Adrenal gland (tissue), 12 donors: ENCODE results near the gene AGAP1. TPM values are rescaled to one million over a fixed set of nuclear protein-coding genes. Genes with fewer than 3 reads are reported as not detected.

Source experiments
- DNase-seq, 7 donors: peaks; one replicate each; pipeline ENCODE4 v3.0.0-alpha.2; 2019 to 2020
- H3K27ac ChIP-seq, 5 donors: fragments of 200-600 bp; sonication (generic) in 4 of 5; 1 replicate in 3 of 5; 2 replicates in 2 of 5; pipeline versions ENCODE4 v1.5.1 to v1.8.0; 2016 to 2020; ENCODE audit warnings: mild to moderate bottlenecking in 1 of 5
- H3K27me3 ChIP-seq: fragments of 200-600 bp; 2 replicates; pipeline ENCODE4 v1.8.0; 2021
- H3K36me3 ChIP-seq, 2 donors: fragments of 200-600 bp; replicated peaks in 1 of 2; 1 replicate in 1 of 2; 2 replicates in 1 of 2; pipeline versions ENCODE4 v1.5.1 to v1.8.0; 2018 to 2022
- H3K4me1 ChIP-seq, 2 donors: fragments of 200-600 bp; replicated peaks in 1 of 2; 1 replicate in 1 of 2; 2 replicates in 1 of 2; pipeline versions ENCODE4 v1.5.1 to v1.8.0; 2018 to 2021
- H3K4me3 ChIP-seq, 4 donors: fragments of 200-600 bp; sonication (generic) in 3 of 4; one replicate each; pipeline ENCODE4 v1.5.1; 2016 to 2018
- H3K9me3 ChIP-seq, 3 donors: fragments of 200-600 bp; sonication (generic) in 1 of 3; replicated peaks in 1 of 3; 1 replicate in 2 of 3; 2 replicates in 1 of 3; pipeline versions ENCODE4 v1.5.1 to v1.8.0; 2016 to 2021
- POLR2A ChIP-seq, 2 donors: fragments of 450-650 bp; IDR thresholded peaks; one replicate each; pipeline ENCODE4 v1.6.1; 2017; ENCODE audit warnings: antibody characterized with exemption in 2 of 2, mild to moderate bottlenecking in 2 of 2, moderate library complexity in 1 of 2
- WGBS, 4 donors: extraction: QIAGEN DNeasy Blood & Tissue Kit in 2 of 4; methylation state at CpG; one replicate each; pipeline versions ENCODE4 v1.1.5 to v1.1.7; 2013 to 2017; 5-methylcytosine and 5-hydroxymethylcytosine counted together
- intact Hi-C, 2 donors: fragments of 100-400 bp; cut with DNase I; formaldehyde crosslinking; loops; one replicate each; pipeline versions ENCODE4 v1.14.1 to v1.15.0; 2022 to 2023
- polyA plus RNA-seq, 3 donors: library from polyadenylated mRNA; stranded (reverse); fragments of 200-250 nt in 2 of 3; fragments of 350-450 nt in 1 of 3; fragmentation: Illumina TruSeq in 1 of 3; extraction: RNeasy Lipid Tissue Mini Kit (QIAGEN cat#74804) in 1 of 3; gene quantifications; one replicate each; pipeline ENCODE4 v1.2.3, GENCODE V29; 2013 to 2014
- total RNA-seq, 9 donors: library from RNA; depleted of rRNA in 4 of 9; stranded (reverse); fragments of >200 nt in 4 of 9; fragments of 120-200 nt in 1 of 9; fragmentation: NEBNext Ultra II Directional in 1 of 9; extraction: Animal tissue kit (Norgen Biotek cat#: 25700) in 1 of 9; gene quantifications; one replicate each; pipeline versions ENCODE4 v1.1.0 to v1.2.4, GENCODE V29; 2013 to 2023
- TF ChIP-seq, protein P1 (sequence below), 6 experiments: fragments of 450-650 bp in 4 of 6; fragments of 200-600 bp in 2 of 6; sonication (generic) in 1 of 6; IDR thresholded peaks; 1 replicate in 5 of 6; 2 replicates in 1 of 6; pipeline versions ENCODE4 v1.5.1 to v1.8.0; 2016 to 2021; ENCODE audit warnings: antibody characterized with exemption in 6 of 6, mild to moderate bottlenecking in 2 of 6, moderate library complexity in 1 of 6
- donor health status: healthy with polysubstance abuse.
- donor health status: Bipolar disorder and iron deficiency.
- donor health status: DM: yes; HTN: yes; CAD: no.
- donor health status: DM: no; HTN: no; CAD: no.
- donor health status: DM: no; HTN: no; CAD: no.
- donor health status: DM: yes; HTN: yes; CAD: no.

AGAP1 gene
- total and polyA plus RNA-seq, 12 donors, result 5.3 to 29.6 (median 17.7) TPM

DNA sequence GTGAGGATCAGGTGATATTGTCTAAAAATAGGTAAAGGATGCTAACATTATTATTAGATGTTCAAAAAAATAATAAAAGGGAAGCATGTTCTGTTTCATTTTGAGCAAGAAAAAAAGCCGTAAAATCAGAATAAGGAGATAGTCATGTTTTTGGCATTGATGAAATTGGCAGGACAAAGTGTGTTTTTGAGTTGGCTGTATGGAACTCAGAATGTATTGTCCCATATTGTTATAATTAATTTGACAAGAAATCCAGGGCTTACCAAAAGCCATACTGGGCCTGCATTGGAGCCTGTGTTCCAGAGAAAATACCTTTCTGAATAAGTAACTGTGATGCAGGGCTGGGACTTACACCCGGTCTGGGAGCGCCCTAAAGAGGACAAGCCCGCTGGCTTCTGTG, 232.0 kb downstream of the AGAP1 start:
- TF ChIP-seq, protein P1, sequence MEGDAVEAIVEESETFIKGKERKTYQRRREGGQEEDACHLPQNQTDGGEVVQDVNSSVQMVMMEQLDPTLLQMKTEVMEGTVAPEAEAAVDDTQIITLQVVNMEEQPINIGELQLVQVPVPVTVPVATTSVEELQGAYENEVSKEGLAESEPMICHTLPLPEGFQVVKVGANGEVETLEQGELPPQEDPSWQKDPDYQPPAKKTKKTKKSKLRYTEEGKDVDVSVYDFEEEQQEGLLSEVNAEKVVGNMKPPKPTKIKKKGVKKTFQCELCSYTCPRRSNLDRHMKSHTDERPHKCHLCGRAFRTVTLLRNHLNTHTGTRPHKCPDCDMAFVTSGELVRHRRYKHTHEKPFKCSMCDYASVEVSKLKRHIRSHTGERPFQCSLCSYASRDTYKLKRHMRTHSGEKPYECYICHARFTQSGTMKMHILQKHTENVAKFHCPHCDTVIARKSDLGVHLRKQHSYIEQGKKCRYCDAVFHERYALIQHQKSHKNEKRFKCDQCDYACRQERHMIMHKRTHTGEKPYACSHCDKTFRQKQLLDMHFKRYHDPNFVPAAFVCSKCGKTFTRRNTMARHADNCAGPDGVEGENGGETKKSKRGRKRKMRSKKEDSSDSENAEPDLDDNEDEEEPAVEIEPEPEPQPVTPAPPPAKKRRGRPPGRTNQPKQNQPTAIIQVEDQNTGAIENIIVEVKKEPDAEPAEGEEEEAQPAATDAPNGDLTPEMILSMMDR (IDR thresholded peaks at IDR 0.05), result no peak
- TF ChIP-seq POLR2A (IDR thresholded peaks at IDR 0.05), result no peak
- no peak for DNase-seq
- H3K4me1 ChIP-seq, result no peaks in the 10 kb centered on the region
- H3K36me3 ChIP-seq, result no peaks in the 10 kb centered on the region
- H3K4me3 ChIP-seq, result no peak overlapping the region
- H3K9me3 ChIP-seq, result no peaks in the 10 kb centered on the region
- WGBS, 4 donors, result 96 to 98% (median 97%) methylated on average over 4 of the region's 4 CpGs
- H3K27ac ChIP-seq, result no peak overlapping the region
- intact Hi-C loops, result no loop called here
- H3K27me3 ChIP-seq, result no peaks in the 10 kb centered on the region

DNA sequence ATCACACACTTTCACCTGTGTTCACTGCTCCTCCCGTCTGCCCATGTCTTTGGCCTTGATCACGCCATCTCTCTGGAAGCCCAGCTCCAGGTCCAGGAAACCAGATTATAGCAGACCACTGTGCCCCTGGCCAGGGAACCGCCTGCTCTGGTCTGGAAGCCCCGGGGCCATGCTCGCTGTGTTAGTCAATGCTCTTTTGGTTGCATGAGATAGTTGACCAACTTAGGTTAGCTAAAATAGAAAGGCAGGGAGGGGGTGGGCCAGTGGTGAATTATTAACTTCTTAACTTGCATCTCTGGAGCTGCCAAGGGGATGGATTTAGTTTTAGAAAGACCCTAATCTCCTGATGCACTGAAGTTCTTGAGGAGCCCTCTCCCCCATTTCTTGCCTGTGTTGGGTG, 232.7 kb downstream of the AGAP1 start:
- Histone ChIP-seq H3K4me1 (no peaks in the 10 kb centered on the region), H3K36me3 (no peaks in the 10 kb centered on the region), H3K4me3 (no peak overlapping the region), H3K27me3 (no peaks in the 10 kb centered on the region), H3K27ac (no peak overlapping the region), H3K9me3 (no peaks in the 10 kb centered on the region)
- TF ChIP-seq, protein P1 (IDR thresholded peaks at IDR 0.05), result no peak
- no peak for TF ChIP-seq POLR2A (IDR thresholded peaks at IDR 0.05)
- 93 to 98% (median 94%) methylated on average over 5 of the region's 5 CpGs for WGBS, 4 donors
- no peak for DNase-seq
- intact Hi-C loops, result no loop called here

DNA sequence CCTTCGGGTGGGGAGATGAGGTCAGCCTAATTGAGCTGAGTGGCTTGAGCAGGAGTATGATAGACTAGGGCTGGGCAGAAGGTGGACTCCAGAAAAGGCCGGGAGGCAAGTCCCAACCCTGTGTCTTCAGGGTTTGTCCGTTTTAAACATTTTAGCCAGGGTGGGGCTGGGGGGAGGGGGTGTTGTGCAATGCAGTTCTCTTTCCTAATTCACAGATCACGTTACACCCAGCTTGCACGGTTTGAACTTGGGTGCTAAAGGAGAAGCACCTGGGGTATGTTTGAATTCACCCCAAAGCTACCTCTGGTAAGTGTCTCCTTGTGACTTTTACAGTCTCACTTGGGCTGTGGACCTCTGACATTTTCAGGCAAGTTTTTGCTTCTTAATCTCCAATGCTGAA, 233.3 kb downstream of the AGAP1 start:
- Histone ChIP-seq H3K9me3 (no peaks in the 10 kb centered on the region), H3K27me3 (no peaks in the 10 kb centered on the region), H3K36me3 (no peaks in the 10 kb centered on the region), H3K4me3 (no peak overlapping the region), H3K27ac (no peak overlapping the region), H3K4me1 (no peaks in the 10 kb centered on the region)
- DNase-seq, result no peak
- intact Hi-C loops, result no loop called here
- WGBS, 4 donors, result 77 to 86% (median 85%) methylated on average over 5 of the region's 5 CpGs
- TF ChIP-seq, protein P1 (IDR thresholded peaks at IDR 0.05), result no peak
- no peak for TF ChIP-seq POLR2A (IDR thresholded peaks at IDR 0.05)

DNA sequence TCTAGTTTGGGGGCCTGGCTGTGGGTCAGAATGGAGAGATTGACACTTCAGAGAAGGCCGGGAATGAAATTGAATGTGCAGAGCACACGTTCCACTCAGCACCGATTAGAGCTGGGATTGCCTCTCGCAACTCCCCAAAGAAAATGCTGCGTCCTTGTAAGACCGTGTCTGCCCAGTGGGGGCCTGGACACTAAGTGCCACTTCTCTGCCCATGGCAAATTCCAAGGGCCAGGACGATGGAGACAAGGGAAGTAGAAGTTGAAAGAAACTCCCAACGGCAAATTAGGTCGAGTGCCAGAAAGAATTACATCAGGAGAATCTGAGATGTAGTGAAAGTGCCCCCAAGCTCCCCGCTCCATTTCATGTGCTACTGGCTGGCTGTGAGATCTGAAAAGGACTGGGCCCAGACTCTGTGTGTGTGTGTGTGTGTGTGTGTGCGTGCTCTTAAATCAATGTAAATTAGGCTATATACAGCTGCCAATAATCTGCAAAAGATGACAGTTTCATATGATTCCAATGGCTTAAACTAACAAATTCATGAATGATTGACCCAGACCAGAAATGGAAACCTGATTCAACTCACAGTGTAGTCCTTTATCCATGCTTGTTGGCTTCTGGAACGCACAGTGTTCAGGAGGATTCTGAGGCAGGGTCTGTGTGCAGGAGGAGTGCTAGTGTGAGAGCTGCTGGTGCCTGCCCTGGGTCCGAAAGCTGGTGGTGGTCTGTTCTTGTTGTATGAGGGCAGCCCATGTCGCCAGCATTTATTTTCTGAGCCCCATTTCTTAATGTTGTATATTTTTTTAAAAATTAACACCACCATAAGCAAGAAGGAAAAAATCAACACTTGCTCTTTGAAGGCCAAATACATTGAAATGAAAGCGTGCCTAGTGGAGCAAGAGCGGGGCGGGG, 234.3 kb downstream of the AGAP1 start:
- Histone ChIP-seq H3K27me3 (no peaks in the 10 kb centered on the region), H3K4me3 (no peak overlapping the region), H3K4me1 (no peaks in the 10 kb centered on the region), H3K27ac (no peak overlapping the region), H3K36me3 (no peaks in the 10 kb centered on the region), H3K9me3 (no peaks in the 10 kb centered on the region)
- 94 to 97% (median 94%) methylated on average over 17 of the region's 17 CpGs for WGBS, 4 donors
- no peak for DNase-seq
- intact Hi-C loops, result no loop called here
- TF ChIP-seq, protein P1 (IDR thresholded peaks at IDR 0.05), result no peak
- no peak for TF ChIP-seq POLR2A (IDR thresholded peaks at IDR 0.05)
